ENCODE data around the gene GRM5. TPM values are rescaled to one million over a fixed set of nuclear protein-coding genes. Genes with fewer than 3 reads are reported as not detected.

Gene GRM5
- total and polyA plus RNA-seq, 2 donors (not counting 1 experiment from before 2014, with no cell fraction given) = 0.01 TPM; not detected in 1

- Histone ChIP-seq H3K36me3 (ENCODE audit: control insufficient read depth, insufficient read depth, low read length) (no peaks in the 10 kb centered on the region), H3K79me2 (ENCODE audit: control insufficient read depth, insufficient read depth, low read length) (no peaks in the 10 kb centered on the region), H3K4me1 (ENCODE audit: control insufficient read depth, extremely low read depth, insufficient read depth, low read length) (no peaks in the 10 kb centered on the region), H3K27ac (ENCODE audit: insufficient read depth, low read length) (no peak overlapping the region), H3K9me3 (ENCODE audit: control insufficient read depth, insufficient read depth, low read depth, low read length) (no peaks in the 10 kb centered on the region), H2AFZ (ENCODE audit: low read length) (no peak overlapping the region), H3K9ac (ENCODE audit: insufficient read depth, low read length) (no peak overlapping the region), H4K20me1 (ENCODE audit: control insufficient read depth, extremely low read depth, insufficient read depth, low read length) (no peaks in the 10 kb centered on the region), H3K4me3 (replicated peaks in 1 of 4; ENCODE audit: control extremely low read depth in 1 of 4, insufficient read depth in 1 of 4, low read depth in 3 of 4, low read length in 4 of 4) (no peak overlapping the region), H3K27me3 (ENCODE audit: control insufficient read depth, insufficient read depth, low read length) (no peaks in the 10 kb centered on the region), H3K4me2 (ENCODE audit: extremely low read depth, insufficient read depth, low read length) (no peak overlapping the region)
- DNase-seq (ENCODE audit: low read depth in 2 of 2) = peak; percentile 12 to 60
- TF ChIP-seq EZH2 (IDR thresholded peaks at IDR 0.05; ENCODE audit: low read length, missing control alignments) = no peak
Observed at GRCh38 chr11:88623531-88623930, 442.3 kb downstream of the GRM5 start.

GRCh38 chr11:88620568-88621130 is 445.1 kb downstream of the GRM5 start:
- no peak for TF ChIP-seq EZH2 (IDR thresholded peaks at IDR 0.05; ENCODE audit: low read length, missing control alignments)
- no peak for TF ChIP-seq CTCF (conservative IDR thresholded peaks at IDR 0.05 in 1 of 2, IDR thresholded peaks at IDR 0.05 in 1 of 2; ENCODE audit: low read depth in 1 of 2, low read length in 2 of 2)
- Histone ChIP-seq H2AFZ (ENCODE audit: low read length) (no peak overlapping the region), H3K4me2 (ENCODE audit: extremely low read depth, insufficient read depth, low read length) (no peak overlapping the region), H3K4me3 (replicated peaks in 1 of 4; ENCODE audit: control extremely low read depth in 1 of 4, insufficient read depth in 1 of 4, low read depth in 3 of 4, low read length in 4 of 4) (no peak overlapping the region), H3K9ac (ENCODE audit: insufficient read depth, low read length) (no peak overlapping the region), H3K4me1 (ENCODE audit: control insufficient read depth, extremely low read depth, insufficient read depth, low read length) (no peaks in the 10 kb centered on the region), H3K27ac (ENCODE audit: insufficient read depth, low read length) (no peak overlapping the region), H3K79me2 (ENCODE audit: control insufficient read depth, insufficient read depth, low read length) (no peaks in the 10 kb centered on the region), H3K9me3 (ENCODE audit: control insufficient read depth, insufficient read depth, low read depth, low read length) (no peaks in the 10 kb centered on the region), H4K20me1 (ENCODE audit: control insufficient read depth, extremely low read depth, insufficient read depth, low read length) (no peaks in the 10 kb centered on the region), H3K27me3 (ENCODE audit: control insufficient read depth, insufficient read depth, low read length) (no peaks in the 10 kb centered on the region), H3K36me3 (ENCODE audit: control insufficient read depth, insufficient read depth, low read length) (no peaks in the 10 kb centered on the region)
- no peak for DNase-seq (ENCODE audit: low read depth in 2 of 2)

GRCh38 chr11:88619656-88620385 is 446.0 kb downstream of the GRM5 start:
- TF ChIP-seq CTCF (conservative IDR thresholded peaks at IDR 0.05 in 1 of 2, IDR thresholded peaks at IDR 0.05 in 1 of 2; ENCODE audit: low read depth in 1 of 2, low read length in 2 of 2) (no peak), EZH2 (IDR thresholded peaks at IDR 0.05; ENCODE audit: low read length, missing control alignments) (no peak)
- Histone ChIP-seq H3K27ac (ENCODE audit: insufficient read depth, low read length) (no peak overlapping the region), H3K4me1 (ENCODE audit: control insufficient read depth, extremely low read depth, insufficient read depth, low read length) (no peaks in the 10 kb centered on the region), H3K4me3 (replicated peaks in 1 of 4; ENCODE audit: control extremely low read depth in 1 of 4, insufficient read depth in 1 of 4, low read depth in 3 of 4, low read length in 4 of 4) (no peak overlapping the region), H3K79me2 (ENCODE audit: control insufficient read depth, insufficient read depth, low read length) (no peaks in the 10 kb centered on the region), H3K9ac (ENCODE audit: insufficient read depth, low read length) (no peak overlapping the region), H3K4me2 (ENCODE audit: extremely low read depth, insufficient read depth, low read length) (no peak overlapping the region), H2AFZ (ENCODE audit: low read length) (no peak overlapping the region), H3K9me3 (ENCODE audit: control insufficient read depth, insufficient read depth, low read depth, low read length) (no peaks in the 10 kb centered on the region), H3K36me3 (ENCODE audit: control insufficient read depth, insufficient read depth, low read length) (no peaks in the 10 kb centered on the region), H3K27me3 (ENCODE audit: control insufficient read depth, insufficient read depth, low read length) (no peaks in the 10 kb centered on the region), H4K20me1 (ENCODE audit: control insufficient read depth, extremely low read depth, insufficient read depth, low read length) (no peaks in the 10 kb centered on the region)
- no peak for DNase-seq (ENCODE audit: low read depth in 2 of 2)
